HL-60 (cell line): ENCODE measurements around the gene DET1.

ENCODE experiments used
- DNase-seq, 2 experiments: peaks; one replicate each; pipeline ENCODE4 v3.0.0-alpha.2; 2010 to 2020; ENCODE audit warnings: low read depth in 1 of 2, low spot score in 1 of 2
- H3K27ac ChIP-seq: fragments of 250-450 bp; sonication (Bioruptor Pico); replicated peaks from 2 replicates; pipeline ENCODE4 v1.5.1; 2020; ENCODE audit warnings: mild to moderate bottlenecking, moderate library complexity
- H3K27me3 ChIP-seq: fragments of 250-450 bp; sonication (Bioruptor Pico); 2 replicates; pipeline ENCODE4 v1.5.1; 2021; ENCODE audit warnings: mild to moderate bottlenecking, moderate library complexity; ENCODE audit not compliant: insufficient read depth, poor library complexity, severe bottlenecking
- H3K4me3 ChIP-seq: replicated peaks from 2 replicates; pipeline ENCODE4 v1.5.1; 2011; ENCODE audit warnings: mild to moderate bottlenecking, control low read depth, low read length; ENCODE audit not compliant: insufficient read depth
- CTCF ChIP-seq: IDR thresholded peaks from one replicate; pipeline ENCODE4 v1.5.1; 2011; ENCODE audit warnings: low read length, control low read depth, inconsistent platforms; ENCODE audit not compliant: insufficient read depth
- GABPA ChIP-seq: IDR thresholded peaks from 2 replicates; pipeline ENCODE4 v1.6.1; 2012; ENCODE audit warnings: low read depth
- POLR2AphosphoS5 ChIP-seq: IDR thresholded peaks from 2 replicates; pipeline ENCODE4 v1.6.1; 2012; ENCODE audit warnings: low read depth
- SPI1 ChIP-seq: IDR thresholded peaks from 2 replicates; pipeline ENCODE4 v1.6.1; 2012; ENCODE audit warnings: low read depth, mild to moderate bottlenecking, borderline replicate concordance
- TF ChIP-seq, protein P1 (sequence below): IDR thresholded peaks from 2 replicates; pipeline ENCODE4 v1.6.1; 2012; ENCODE audit warnings: low read depth; ENCODE audit not compliant: insufficient replicate concordance

Gene DET1

DNA sequence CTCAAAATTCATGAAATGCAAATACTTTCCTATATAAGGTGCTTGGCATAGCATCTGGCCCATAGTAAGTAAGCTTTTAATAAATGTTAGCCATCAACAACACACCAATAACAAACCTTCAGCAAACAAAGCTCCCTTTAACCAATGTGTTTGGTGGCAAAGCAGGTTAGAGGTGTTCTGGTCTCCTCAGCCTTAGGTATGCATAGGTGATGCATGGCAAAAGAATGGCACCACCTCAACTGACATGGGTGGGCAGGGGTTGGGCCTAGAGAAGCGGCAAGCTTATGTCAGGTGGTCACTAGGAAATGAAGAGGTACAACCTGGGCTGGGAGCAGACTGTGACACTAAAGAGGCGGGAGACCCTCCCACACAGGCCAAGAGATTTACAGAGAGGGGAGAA, 40.8 kb downstream of the DET1 start:
- DNase-seq: no peak
- H3K27ac ChIP-seq: no peak overlapping the region
- no peaks in the 10 kb centered on the region for H3K27me3 ChIP-seq
- H3K4me3 ChIP-seq: no peak overlapping the region
- TF ChIP-seq POLR2AphosphoS5 (no peak), GABPA (no peak), CTCF (no peak), SPI1 (no peak)
- TF ChIP-seq, protein P1, sequence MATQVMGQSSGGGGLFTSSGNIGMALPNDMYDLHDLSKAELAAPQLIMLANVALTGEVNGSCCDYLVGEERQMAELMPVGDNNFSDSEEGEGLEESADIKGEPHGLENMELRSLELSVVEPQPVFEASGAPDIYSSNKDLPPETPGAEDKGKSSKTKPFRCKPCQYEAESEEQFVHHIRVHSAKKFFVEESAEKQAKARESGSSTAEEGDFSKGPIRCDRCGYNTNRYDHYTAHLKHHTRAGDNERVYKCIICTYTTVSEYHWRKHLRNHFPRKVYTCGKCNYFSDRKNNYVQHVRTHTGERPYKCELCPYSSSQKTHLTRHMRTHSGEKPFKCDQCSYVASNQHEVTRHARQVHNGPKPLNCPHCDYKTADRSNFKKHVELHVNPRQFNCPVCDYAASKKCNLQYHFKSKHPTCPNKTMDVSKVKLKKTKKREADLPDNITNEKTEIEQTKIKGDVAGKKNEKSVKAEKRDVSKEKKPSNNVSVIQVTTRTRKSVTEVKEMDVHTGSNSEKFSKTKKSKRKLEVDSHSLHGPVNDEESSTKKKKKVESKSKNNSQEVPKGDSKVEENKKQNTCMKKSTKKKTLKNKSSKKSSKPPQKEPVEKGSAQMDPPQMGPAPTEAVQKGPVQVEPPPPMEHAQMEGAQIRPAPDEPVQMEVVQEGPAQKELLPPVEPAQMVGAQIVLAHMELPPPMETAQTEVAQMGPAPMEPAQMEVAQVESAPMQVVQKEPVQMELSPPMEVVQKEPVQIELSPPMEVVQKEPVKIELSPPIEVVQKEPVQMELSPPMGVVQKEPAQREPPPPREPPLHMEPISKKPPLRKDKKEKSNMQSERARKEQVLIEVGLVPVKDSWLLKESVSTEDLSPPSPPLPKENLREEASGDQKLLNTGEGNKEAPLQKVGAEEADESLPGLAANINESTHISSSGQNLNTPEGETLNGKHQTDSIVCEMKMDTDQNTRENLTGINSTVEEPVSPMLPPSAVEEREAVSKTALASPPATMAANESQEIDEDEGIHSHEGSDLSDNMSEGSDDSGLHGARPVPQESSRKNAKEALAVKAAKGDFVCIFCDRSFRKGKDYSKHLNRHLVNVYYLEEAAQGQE: no peak

DNA sequence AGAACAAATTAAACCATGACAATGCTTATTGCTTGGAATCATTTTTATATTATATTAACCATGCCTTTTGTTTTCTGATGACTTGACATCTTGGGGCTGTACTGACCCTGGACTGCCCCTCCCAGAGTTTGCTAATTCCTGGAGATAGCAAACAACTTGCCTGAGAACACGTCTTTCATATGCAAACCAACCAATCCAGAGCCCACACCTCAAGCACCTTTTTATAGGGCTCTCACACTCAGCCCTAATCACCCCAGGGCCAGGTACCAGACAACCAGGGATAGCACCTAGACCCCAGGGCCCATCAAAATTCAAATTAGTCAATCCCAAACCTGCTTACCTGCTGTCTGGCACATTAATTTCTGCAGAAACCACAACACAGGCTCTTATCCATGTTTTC, 42.0 kb downstream of the DET1 start:
- no peak for DNase-seq
- Histone ChIP-seq H3K4me3 (no peak overlapping the region), H3K27me3 (no peaks in the 10 kb centered on the region), H3K27ac (no peak overlapping the region)
- TF ChIP-seq, protein P1: no peak
- TF ChIP-seq GABPA (no peak), POLR2AphosphoS5 (no peak), CTCF (no peak), SPI1 (no peak)

- TF ChIP-seq CTCF: no peak
- TF ChIP-seq, protein P1: no peak
- TF ChIP-seq SPI1: no peak
- TF ChIP-seq GABPA: no peak
- no peak for TF ChIP-seq POLR2AphosphoS5
- Histone ChIP-seq H3K27me3 (no peaks in the 10 kb centered on the region), H3K27ac (no peak overlapping the region), H3K4me3 (no peak overlapping the region)
- no peak for DNase-seq
These were observed 47.5 kb downstream of the DET1 start for GRCh38 chr15:88498996-88499395.
